DOHH2 (cell line): ENCODE results near the gene PAX7.

Experiments
- H3F3A ChIP-seq: fragments of 200-600 bp; sonication (generic), shearing (Covaris generic); 2 replicates; pipeline ENCODE4 v1.6.0; 2016; ENCODE audit warnings: antibody characterized with exemption, mild to moderate bottlenecking; ENCODE audit not compliant: control insufficient read depth, insufficient read depth
- H3K27ac ChIP-seq: fragments of 200-600 bp; sonication (generic); 2 replicates; pipeline ENCODE4 v1.5.1; 2014; ENCODE audit warnings: low read depth, mild to moderate bottlenecking, low read length, moderate library complexity
- H3K27me3 ChIP-seq: fragments of 200-600 bp; sonication (generic); 2 replicates; pipeline ENCODE4 v1.6.1; 2014; ENCODE audit warnings: mild to moderate bottlenecking, low read length, mixed read lengths; ENCODE audit not compliant: control insufficient read depth
- H3K36me3 ChIP-seq: fragments of 200-600 bp; sonication (generic); 2 replicates; pipeline ENCODE4 v1.6.1; 2014; ENCODE audit warnings: mild to moderate bottlenecking, low read length, moderate library complexity, mixed read lengths; ENCODE audit not compliant: control insufficient read depth
- H3K4me1 ChIP-seq: fragments of 200-600 bp; sonication (generic); 2 replicates; pipeline ENCODE4 v1.6.1; 2014; ENCODE audit warnings: mild to moderate bottlenecking, low read length, mixed read lengths; ENCODE audit not compliant: control insufficient read depth
- H3K4me2 ChIP-seq: fragments of 200-600 bp; sonication (generic); 2 replicates; pipeline ENCODE4 v1.6.0; 2014; ENCODE audit warnings: mild to moderate bottlenecking, low read length, moderate library complexity
- H3K4me3 ChIP-seq: fragments of 200-600 bp; sonication (generic); 2 replicates; pipeline ENCODE4 v1.5.1; 2014; ENCODE audit warnings: mild to moderate bottlenecking, low read length, mixed read lengths
- H3K79me2 ChIP-seq: fragments of 200-600 bp; sonication (generic); 2 replicates; pipeline ENCODE4 v1.6.1; 2014; ENCODE audit warnings: mild to moderate bottlenecking, low read length, mixed read lengths; ENCODE audit not compliant: control insufficient read depth
- H3K9me2 ChIP-seq: fragments of 200-600 bp; sonication (generic); replicated peaks from 2 replicates; pipeline ENCODE4 v1.6.1; 2014; ENCODE audit warnings: mild to moderate bottlenecking, low read length, mixed read lengths; ENCODE audit not compliant: control insufficient read depth
- H3K9me3 ChIP-seq: fragments of 200-600 bp; sonication (generic); 2 replicates; pipeline ENCODE4 v1.6.1; 2014; ENCODE audit warnings: antibody characterized with exemption, low read length, mixed read lengths; ENCODE audit not compliant: control insufficient read depth, insufficient read depth
- H4K20me1 ChIP-seq: fragments of 200-600 bp; sonication (generic); 2 replicates; pipeline ENCODE4 v1.6.0; 2014; ENCODE audit warnings: low read depth, mild to moderate bottlenecking, antibody characterized with exemption, low read length, moderate library complexity; ENCODE audit not compliant: control insufficient read depth, insufficient read depth
- CTCF ChIP-seq: fragments of 200-600 bp; sonication (generic); IDR thresholded peaks from one replicate; pipeline ENCODE4 v1.5.1; 2014; ENCODE audit warnings: antibody characterized with exemption, mild to moderate bottlenecking, low read depth, low read length; ENCODE audit not compliant: poor library complexity, severe bottlenecking
- EZH2phosphoT487 ChIP-seq: fragments of 200-600 bp; sonication (generic); IDR thresholded peaks from 2 replicates; pipeline ENCODE4 v1.6.1; 2017; ENCODE audit warnings: borderline replicate concordance, mild to moderate bottlenecking, antibody characterized with exemption, low read length, moderate library complexity, mixed read lengths

PAX7 gene

GRCh38 chr1:18783705-18784481, 153.2 kb downstream of the PAX7 start:
- Histone ChIP-seq H3K27ac (no peak overlapping the region), H3K4me1 (no peaks in the 10 kb centered on the region), H4K20me1 (no peaks in the 10 kb centered on the region), H3K4me2 (no peak overlapping the region), H3K79me2 (no peaks in the 10 kb centered on the region), H3K9me3 (no peaks in the 10 kb centered on the region), H3K27me3 (no peaks in the 10 kb centered on the region), H3K9me2 (no peaks in the 10 kb centered on the region), H3K4me3 (no peak overlapping the region), H3K36me3 (no peaks in the 10 kb centered on the region), H3F3A (no peaks in the 10 kb centered on the region)
- TF ChIP-seq CTCF: no peak

DNA sequence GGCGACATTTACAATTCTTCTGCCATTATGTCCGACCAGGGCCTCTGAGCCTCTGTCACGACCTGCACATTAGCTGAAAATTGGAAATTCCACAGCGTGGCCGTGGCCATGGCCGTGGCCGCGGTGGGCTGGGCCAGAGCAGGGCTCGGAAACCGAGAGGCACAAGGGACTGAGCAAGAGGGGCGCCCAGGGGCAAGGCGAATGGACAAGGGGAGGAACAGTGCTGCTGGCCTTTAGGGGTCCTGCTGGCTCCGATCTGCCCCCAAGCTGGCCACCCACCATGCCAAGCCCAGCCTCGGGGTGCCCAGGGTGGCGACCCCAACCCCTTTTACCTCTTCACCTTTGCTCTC, 153.8 kb downstream of the PAX7 start:
- Histone ChIP-seq H3K4me3 (no peak overlapping the region), H3K36me3 (no peaks in the 10 kb centered on the region), H3K27ac (no peak overlapping the region), H3F3A (no peaks in the 10 kb centered on the region), H3K79me2 (no peaks in the 10 kb centered on the region), H4K20me1 (no peaks in the 10 kb centered on the region), H3K27me3 (peaks cover under 1% of the 10 kb centered on the region; the same call in 1 of the 2 replicates), H3K9me2 (no peaks in the 10 kb centered on the region), H3K4me1 (no peaks in the 10 kb centered on the region), H3K9me3 (no peaks in the 10 kb centered on the region), H3K4me2 (no peak overlapping the region)
- TF ChIP-seq CTCF (no peak), EZH2phosphoT487 (no peak)

GRCh38 chr1:18786149-18786548, 155.5 kb downstream of the PAX7 start:
- no peaks in the 10 kb centered on the region for H3F3A ChIP-seq
- no peaks in the 10 kb centered on the region for H3K4me1 ChIP-seq
- H3K27me3 ChIP-seq: peaks cover 5% of the 10 kb centered on the region; the same call in 1 of the 2 replicates
- H3K27ac ChIP-seq: no peak overlapping the region
- H3K36me3 ChIP-seq: no peaks in the 10 kb centered on the region
- no peaks in the 10 kb centered on the region for H3K79me2 ChIP-seq
- no peak overlapping the region for H3K4me2 ChIP-seq
- no peaks in the 10 kb centered on the region for H4K20me1 ChIP-seq
- TF ChIP-seq CTCF: no peak
- H3K9me2 ChIP-seq: no peaks in the 10 kb centered on the region
- no peaks in the 10 kb centered on the region for H3K9me3 ChIP-seq
- H3K4me3 ChIP-seq: no peak overlapping the region
